Epithelial cell of prostate (primary cell): ENCODE measurements around the gene YBX2.
A peak's percentile ranks its signal among the peaks of the same experiment; 100 is the strongest.
"Not testable (repeated sequence)": the region's sequence is repeated elsewhere in the genome, so short reads cannot be mapped to it uniquely, and the experiment has no call there.

Source experiments
- DNase-seq: peaks from one replicate; pipeline ENCODE4 v3.0.0-alpha.2; 2011; ENCODE audit warnings: low read depth, low spot score
- H3K27ac ChIP-seq: fragments of 450-650 bp; 2 replicates; pipeline ENCODE4 v1.5.1; 2017; ENCODE audit warnings: mild to moderate bottlenecking

YBX2 gene

GRCh38 chr17:7294614-7295153 is at the start of gene YBX2:
Gene YBX2 (minus strand): TSS chr17:7294639. CDS start chr17:7294500, 139 bp downstream.
- no peak within 1 kb of the TSS for H3K27ac ChIP-seq
- no peak for DNase-seq

GRCh38 chr17:7343250-7343649 is 48.8 kb upstream of the YBX2 start:
- no peak overlapping the region for H3K27ac ChIP-seq

GRCh38 chr17:7341842-7342241 is 47.4 kb upstream of the YBX2 start:
- no peak for DNase-seq
- H3K27ac ChIP-seq, result no peak overlapping the region

More at GRCh38 chr17:7343250-7343649, 48.8 kb upstream of the YBX2 start:
- DNase-seq, result no peak

- H3K27ac ChIP-seq, result no peak overlapping the region
- DNase-seq, result no peak
Measured at GRCh38 chr17:7340179-7340578, 45.7 kb upstream of the YBX2 start.

GRCh38 chr17:7337600-7337999 is 43.2 kb upstream of the YBX2 start:
- not testable (repeated sequence) for H3K27ac ChIP-seq, DNase-seq

GRCh38 chr17:7336240-7337175 is 42.1 kb upstream of the YBX2 start, which contains the start of gene ACAP1:
Gene ACAP1 (plus strand): TSS chr17:7336529. CDS start chr17:7336735, 206 bp downstream.
- H3K27ac ChIP-seq, result no peak within 1 kb of the TSS
- DNase-seq, result no peak

- not testable (repeated sequence) for DNase-seq, H3K27ac ChIP-seq
Measured at GRCh38 chr17:7335765-7336164, 41.3 kb upstream of the YBX2 start.

GRCh38 chr17:7334938-7335538 is 40.6 kb upstream of the YBX2 start:
- no peak for DNase-seq
- no peak overlapping the region for H3K27ac ChIP-seq

GRCh38 chr17:7332600-7333069 is 38.2 kb upstream of the YBX2 start:
- DNase-seq, H3K27ac ChIP-seq: not testable (repeated sequence)

GRCh38 chr17:7332111-7332510 is 37.7 kb upstream of the YBX2 start:
- DNase-seq, result no peak
- H3K27ac ChIP-seq, result no peak overlapping the region

GRCh38 chr17:7330638-7331015 is 36.2 kb upstream of the YBX2 start:
- no peak for DNase-seq
- H3K27ac ChIP-seq, result no peak overlapping the region

- DNase-seq, result no peak
- peak overlapping the region; percentile 76 for H3K27ac ChIP-seq
Measured at GRCh38 chr17:7329997-7330637, 35.7 kb upstream of the YBX2 start.

- H3K27ac ChIP-seq, result peak overlapping the region; percentile 76
- peak; percentile 97 for DNase-seq
Measured at GRCh38 chr17:7329374-7329996, 35.0 kb upstream of the YBX2 start.

GRCh38 chr17:7328840-7329373 is 34.5 kb upstream of the YBX2 start, which contains the start of gene NEURL4:
Gene NEURL4 (minus strand): TSS chr17:7329335. CDS start chr17:7329312, 23 bp downstream.
- no peak for DNase-seq
- H3K27ac ChIP-seq, result peak within 1 kb of the TSS; percentile 76

GRCh38 chr17:7328009-7328408 is 33.6 kb upstream of the YBX2 start:
- no peak overlapping the region for H3K27ac ChIP-seq
- no peak for DNase-seq

- no peak overlapping the region for H3K27ac ChIP-seq
- DNase-seq, result no peak
Measured at GRCh38 chr17:7327501-7327900, 33.1 kb upstream of the YBX2 start.

- DNase-seq, result no peak
- no peak overlapping the region for H3K27ac ChIP-seq
Measured at GRCh38 chr17:7327056-7327455, 32.6 kb upstream of the YBX2 start.

- H3K27ac ChIP-seq, result no peak overlapping the region
- no peak for DNase-seq
Measured at GRCh38 chr17:7326186-7326585, 31.7 kb upstream of the YBX2 start.

GRCh38 chr17:7325031-7325528 is 30.6 kb upstream of the YBX2 start:
- no peak for DNase-seq
- H3K27ac ChIP-seq, result no peak overlapping the region

- DNase-seq, result no peak
- H3K27ac ChIP-seq, result no peak overlapping the region
Measured at GRCh38 chr17:7324438-7324779, 30.0 kb upstream of the YBX2 start.
